NOMO-1 treated with DMSO at 0.1 percent for 48 hours (cell line): Measurements from ENCODE around the gene NRSN2.
"Not testable (repeated sequence)": the region's sequence is repeated elsewhere in the genome, so short reads cannot be mapped to it uniquely, and the experiment has no call there.

Experiments
- DNase-seq: peaks from one replicate; lab custom pipeline; 2025; ENCODE audit not compliant: unreplicated experiment; lab: John Stamatoyannopoulos, UW

The NRSN2 gene

GRCh38 chr20:373171-373890, 26.4 kb downstream of the NRSN2 start:
- peak; percentile 36 for DNase-seq

DNA sequence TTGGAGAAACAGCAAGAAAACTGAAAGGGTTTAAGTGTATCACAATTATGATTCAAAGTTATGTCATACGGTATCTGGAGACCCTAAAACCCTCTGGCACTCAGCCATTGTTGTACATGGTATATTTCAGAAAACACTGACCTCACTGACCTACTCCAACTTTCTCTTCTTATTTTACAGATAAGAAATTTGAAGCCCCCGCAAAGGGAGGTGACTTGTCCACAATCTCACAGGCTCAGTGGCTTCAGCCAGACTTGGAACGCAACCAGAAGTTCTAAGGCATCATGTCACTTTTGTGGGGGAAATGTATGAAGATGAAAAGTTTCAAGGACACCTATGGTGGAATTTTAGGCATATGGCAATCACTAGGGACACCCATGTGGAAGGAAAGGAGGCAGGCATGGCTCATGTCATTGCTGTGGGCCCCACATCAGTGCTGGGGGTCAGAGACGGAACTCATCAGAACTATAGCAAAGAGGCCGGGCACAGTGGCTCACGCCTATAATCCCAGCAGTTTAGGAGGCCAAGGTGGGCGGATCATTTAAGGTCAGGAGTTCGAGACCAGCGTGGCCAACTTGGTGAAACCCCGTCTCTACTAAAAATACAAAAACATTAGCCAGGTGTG, 28.5 kb downstream of the NRSN2 start:
- no peak for DNase-seq

DNA sequence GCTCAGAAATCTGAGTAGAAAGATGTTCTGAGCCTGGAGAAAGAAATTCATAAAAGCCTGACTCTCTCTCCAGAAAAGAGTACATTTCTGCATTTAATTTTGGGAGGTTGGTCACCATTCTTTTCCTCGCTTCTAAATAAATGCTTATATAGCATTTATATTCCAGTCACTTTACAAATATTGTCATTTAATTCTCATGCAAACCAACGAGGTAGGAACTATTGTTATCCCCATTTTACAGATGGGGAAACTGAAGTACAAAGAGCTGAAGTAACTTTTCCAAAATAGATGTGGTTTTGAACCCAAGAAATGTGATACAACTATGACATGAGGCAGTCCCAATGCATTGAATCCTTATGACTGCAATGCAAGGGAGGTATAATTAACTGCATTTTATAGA, 29.2 kb downstream of the NRSN2 start:
- no peak for DNase-seq

GRCh38 chr20:376750-377149, 29.8 kb downstream of the NRSN2 start:
- DNase-seq: no peak

DNA sequence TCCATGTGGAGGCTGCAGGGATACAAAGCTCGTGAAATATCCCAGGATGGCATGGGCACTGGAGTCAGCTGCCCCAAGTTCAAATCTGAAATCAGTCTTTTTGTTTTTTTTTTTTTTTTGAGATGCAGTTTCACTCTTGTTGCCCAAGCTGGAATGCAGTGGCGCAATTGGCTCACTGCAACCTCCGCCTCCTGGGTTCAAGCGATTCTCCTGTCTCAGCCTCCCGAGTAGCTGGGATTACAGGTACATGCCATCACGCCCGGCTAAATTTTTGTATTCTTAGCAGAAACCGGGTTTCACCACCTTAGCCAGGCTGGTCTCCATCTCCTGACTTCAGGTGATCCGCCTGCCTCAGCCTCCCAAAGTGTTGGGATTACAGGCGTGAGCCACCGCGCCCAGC, 30.7 kb downstream of the NRSN2 start:
- DNase-seq: not testable (repeated sequence)

GRCh38 chr20:378961-379336, 32.0 kb downstream of the NRSN2 start:
- DNase-seq: no peak

DNA sequence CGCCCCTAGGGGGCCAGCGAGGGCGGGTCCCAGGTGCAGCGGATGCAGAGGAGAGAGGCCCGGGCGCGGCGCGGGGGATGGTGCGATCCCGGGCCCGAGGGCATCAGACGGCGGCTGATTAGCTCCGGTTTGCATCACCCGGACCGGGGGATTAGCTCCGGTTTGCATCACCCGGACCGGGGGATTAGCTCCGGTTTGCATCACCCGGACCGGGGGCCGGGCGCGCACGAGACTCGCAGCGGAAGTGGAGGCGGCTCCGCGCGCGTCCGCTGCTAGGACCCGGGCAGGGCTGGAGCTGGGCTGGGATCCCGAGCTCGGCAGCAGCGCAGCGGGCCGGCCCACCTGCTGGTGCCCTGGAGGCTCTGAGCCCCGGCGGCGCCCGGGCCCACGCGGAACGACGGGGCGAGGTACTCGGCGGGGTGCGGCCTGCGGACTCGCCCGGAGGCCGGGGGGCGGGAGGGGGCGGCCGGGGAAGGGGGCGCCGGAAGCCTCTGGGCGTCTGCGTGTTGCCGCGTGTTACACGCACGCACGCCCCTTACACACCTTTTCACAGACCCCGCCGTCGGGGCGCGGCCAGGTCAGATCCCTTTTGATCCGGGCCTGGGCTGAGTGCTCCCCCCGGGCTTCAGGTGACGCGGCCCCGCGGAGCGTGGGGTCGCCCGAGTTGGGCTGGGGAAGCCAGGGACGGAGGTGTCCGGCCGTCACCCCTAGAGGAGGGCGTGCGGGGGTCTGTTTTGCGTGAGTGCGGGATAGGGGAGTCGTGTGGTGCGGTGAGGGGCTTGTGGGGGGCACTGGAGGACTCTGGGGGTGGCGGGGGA, 34.1 kb downstream of the NRSN2 start:
- DNase-seq: peak; percentile 34

DNA sequence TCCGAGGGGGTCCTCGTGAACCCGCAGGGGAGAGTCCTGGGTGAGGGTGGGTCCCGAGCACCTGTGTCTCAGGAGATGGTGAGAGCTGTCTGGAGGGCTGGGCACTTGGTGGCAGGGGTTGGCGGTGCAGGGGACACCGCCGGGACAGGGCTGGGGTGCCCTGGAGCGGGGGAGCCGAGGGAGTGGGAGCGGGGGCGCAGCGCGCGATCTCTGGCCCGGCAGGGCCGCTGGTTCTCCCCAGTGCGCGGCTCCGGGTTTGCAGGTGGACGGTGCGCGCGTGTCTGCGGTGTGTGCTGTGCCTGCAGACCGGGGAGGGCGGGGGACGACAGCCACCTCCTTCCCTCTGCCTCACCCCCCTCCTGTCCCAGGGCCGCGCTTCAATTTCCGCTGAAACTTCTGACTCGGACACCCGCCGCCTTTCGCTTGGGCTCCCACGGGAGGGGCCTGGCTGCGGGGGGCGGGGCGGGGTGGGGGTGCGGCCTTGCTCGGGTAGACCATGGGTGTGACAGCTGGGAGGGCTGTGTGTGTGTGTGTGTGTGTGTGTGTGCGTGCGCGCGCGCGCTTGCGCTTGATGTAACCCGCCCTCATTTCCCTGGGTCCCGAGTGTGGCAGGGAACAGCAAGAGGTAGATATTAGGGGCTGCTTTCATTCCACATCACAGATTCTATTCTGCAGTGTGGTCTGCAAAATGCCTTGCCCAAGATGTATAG, 34.8 kb downstream of the NRSN2 start:
- peak; percentile 62 for DNase-seq

DNA sequence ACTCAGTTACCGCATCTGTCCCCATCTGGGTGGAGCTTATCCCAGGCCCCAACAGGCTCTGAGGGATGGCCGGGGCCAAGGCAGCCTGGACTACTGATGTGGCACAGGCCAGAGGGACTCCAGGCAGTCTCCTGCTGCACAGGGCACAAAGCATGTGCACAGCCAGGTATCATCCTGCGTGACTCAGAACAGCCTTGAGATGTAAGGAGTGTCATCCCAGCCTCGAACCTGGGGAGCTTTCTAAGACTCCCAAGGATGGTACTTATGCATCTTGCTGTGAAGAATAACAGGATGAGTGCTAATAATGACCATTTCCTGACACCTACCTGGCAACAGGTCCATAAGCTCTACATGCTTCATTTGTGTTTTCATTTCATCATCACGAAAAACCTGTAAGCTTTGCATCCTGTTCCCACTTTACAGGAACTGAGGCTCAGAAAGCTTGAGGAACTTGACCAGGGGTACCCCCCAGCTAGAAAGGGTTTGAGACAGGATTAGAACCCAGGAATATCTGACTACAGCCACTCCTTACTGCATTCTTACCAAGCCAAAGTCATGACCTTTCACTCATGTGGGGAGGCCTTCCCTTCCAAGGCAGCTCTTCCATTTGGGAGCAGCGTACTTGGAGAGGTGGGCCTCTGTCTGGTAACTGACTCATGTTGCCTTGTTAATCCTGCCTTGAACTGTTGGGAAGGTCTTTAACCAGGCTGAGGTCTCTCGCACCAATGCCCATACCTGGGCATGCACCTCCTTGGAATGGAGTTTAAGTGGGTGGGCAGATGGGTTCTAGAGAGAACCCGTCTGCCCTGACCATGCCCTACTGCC, 35.6 kb downstream of the NRSN2 start:
- DNase-seq: no peak

DNA sequence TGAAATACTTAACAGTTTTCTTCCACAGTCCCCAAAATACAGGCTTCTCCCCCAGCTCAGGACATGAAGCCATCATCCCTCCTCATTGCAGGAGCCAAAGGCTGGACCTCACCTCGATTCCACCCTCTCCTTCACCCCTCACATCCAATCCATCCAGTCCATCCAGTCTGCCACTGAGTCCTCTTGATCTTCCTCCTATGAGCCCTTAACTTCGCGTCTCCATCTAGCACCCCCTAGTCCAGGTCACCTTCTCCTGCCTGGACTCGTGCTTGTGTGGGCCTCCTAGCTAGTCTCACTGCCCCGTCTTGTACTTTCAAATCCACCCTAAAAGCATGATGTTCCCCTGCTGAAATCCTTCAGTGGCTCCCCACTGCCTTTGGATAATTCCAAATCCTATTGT, 37.0 kb downstream of the NRSN2 start:
- no peak for DNase-seq

- DNase-seq: no peak
These were observed 37.8 kb downstream of the NRSN2 start for GRCh38 chr20:384723-385122.

DNA sequence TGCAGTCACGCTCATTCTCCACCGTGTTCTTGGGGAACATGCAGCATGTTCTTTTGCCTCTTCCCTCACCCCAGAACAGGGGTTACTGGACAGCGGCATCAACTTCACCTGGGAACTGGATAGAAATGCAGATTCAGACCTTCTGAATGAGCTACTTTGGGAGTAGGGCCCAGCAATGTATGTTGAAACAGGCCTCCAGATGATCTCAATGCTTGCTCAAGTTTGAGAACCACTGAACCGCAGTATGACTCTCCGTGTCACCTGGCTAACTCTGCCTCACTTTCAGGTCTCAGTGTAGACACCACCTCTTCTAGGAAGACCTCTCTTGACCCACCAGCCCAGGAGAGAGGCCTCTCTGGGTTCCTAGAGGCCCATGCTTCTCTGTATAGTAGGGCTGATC, 38.5 kb downstream of the NRSN2 start:
- DNase-seq: no peak

DNA sequence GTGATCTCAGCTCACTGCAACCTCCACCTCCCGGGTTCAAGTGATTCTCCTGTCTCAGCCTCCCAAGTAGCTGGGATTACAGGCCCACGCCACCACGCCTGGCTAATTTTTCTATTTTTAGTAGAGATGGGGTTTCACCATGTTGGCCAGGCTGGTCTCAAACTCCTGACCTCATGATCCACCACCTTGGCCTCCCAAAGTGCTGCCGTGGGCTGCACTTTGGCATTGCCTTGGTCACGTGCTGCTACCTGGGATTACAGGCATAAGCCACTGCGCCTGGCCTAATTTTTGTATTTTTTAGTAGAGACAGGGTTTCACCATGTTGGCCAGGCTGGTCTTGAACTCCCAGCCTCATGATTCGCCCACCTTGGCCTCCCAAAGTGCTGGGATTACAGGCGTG, 39.7 kb downstream of the NRSN2 start:
- DNase-seq: not testable (repeated sequence)

- DNase-seq: no peak
These were observed 40.6 kb downstream of the NRSN2 start for GRCh38 chr20:387520-387919.

- DNase-seq: no peak
These were observed 41.4 kb downstream of the NRSN2 start for GRCh38 chr20:388034-388994.

DNA sequence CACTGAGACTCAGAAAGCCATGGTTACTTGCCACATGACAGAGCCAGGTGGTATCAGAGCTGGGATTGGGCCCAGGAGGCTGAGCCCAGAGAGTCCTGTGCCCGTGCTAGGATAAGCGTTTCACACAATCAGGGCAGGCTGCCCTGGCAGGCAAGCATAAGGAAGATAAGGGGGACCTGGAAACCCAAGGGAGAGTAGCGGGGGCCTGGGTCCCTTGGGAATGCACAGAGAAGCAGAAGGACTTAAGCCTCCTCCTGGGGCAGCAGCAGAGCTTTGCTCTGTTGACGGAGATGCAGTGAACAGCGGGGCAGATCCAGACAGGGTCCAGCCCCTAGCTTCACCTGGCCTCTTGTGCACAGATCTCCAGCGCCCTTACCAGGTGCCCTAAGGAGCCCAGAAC, 42.3 kb downstream of the NRSN2 start:
- DNase-seq: no peak

DNA sequence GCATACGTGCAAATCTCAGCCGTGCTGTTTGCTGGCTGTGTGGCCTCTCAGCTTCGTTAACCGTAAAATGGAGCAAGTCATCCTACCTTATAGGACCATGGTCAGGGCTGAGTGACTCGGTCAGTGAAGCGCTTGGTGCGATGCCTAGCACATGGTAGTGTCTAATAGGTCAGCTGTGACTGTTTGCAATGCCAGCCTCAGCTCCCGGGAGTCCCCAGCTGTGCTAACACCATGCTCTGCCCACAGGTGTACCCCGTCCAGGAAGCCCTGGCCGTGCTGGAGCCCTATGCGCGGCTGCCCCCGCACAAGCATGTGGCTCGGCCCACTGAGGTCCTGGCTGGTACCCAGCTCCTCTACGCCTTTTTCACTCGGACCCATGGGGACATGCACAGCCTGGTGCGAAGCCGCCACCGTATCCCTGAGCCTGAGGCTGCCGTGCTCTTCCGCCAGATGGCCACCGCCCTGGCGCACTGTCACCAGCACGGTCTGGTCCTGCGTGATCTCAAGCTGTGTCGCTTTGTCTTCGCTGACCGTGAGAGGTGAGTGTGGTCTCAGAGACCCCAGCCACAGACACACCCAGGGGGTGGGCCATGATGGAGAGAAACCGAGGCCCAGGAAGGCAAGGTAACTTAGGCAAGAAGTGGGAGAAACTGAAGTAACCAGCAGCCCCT, 44.3 kb downstream of the NRSN2 start:
- DNase-seq: no peak

DNA sequence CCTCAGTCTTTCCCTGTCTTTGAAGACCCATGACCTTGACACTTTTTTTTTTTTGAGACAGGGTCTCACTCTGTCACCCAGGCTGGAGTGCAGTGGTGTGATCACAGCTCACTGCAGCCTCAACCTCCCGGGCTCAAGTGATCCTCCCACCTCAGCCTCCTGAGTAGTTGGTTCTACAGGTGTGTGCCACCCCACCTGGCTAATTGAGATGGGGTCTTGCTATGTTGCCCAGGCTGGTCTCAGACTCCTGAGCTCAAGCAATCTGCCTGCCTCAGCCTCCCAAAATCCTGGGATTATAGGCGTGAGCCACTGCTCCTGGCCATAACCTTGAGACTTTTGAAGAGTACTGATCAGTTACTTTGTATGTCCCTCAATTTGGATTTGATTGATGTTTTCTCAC, 46.4 kb downstream of the NRSN2 start:
- not testable (repeated sequence) for DNase-seq

GRCh38 chr20:396252-396618, 49.3 kb downstream of the NRSN2 start:
- DNase-seq: no peak
